ENCODE data around the gene PPP4R1.

Gene PPP4R1

GRCh38 chr18:9508446-9509025, 105.8 kb downstream of the PPP4R1 start:
- DNase-seq (ENCODE audit: low read depth in 1 of 2, low spot score in 1 of 2) = no peak
- Histone ChIP-seq H3K27ac (replicated peaks) (no peak overlapping the region), H3K27me3 (ENCODE audit: insufficient read depth, poor library complexity, severe bottlenecking) (no peaks in the 10 kb centered on the region), H3K4me3 (replicated peaks; ENCODE audit: insufficient read depth, low read length) (no peak overlapping the region)
- no peak for TF ChIP-seq REST (IDR thresholded peaks at IDR 0.05; ENCODE audit: insufficient replicate concordance, low read depth)
- no peak for TF ChIP-seq CTCF (IDR thresholded peaks at IDR 0.05; ENCODE audit: insufficient read depth, low read length)
- no peak for TF ChIP-seq POLR2AphosphoS5 (IDR thresholded peaks at IDR 0.05; ENCODE audit: low read depth)
- TF ChIP-seq GABPA (IDR thresholded peaks at IDR 0.05; ENCODE audit: low read depth) = no peak
- no peak for TF ChIP-seq SPI1 (IDR thresholded peaks at IDR 0.05; ENCODE audit: borderline replicate concordance, low read depth)

DNA sequence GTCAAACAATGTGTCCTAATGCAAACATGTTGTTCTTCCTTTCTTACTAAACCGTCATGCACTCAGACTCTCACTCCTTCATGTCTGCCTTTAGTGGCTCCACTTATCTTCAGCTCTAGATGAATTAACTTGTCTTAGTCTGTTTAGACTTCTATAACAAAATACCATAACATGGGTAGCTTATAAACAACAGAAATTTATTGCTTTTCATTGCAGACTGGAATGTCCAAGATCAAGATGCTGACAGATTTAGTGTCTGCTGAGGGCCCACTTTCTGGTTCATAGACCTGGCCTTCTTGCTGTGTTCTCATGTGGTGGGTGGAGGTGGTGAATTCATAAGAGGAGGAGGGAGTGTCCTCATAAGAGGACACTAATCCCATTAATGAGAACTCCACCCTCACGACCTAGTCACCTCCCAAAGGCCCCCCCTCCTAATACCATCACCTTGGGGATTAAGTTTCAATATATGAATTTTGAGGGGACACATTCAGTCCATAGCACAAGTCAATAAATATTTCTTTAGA, 106.7 kb downstream of the PPP4R1 start:
- no peak overlapping the region for H3K27ac ChIP-seq (replicated peaks)
- TF ChIP-seq SPI1 (IDR thresholded peaks at IDR 0.05; ENCODE audit: borderline replicate concordance, low read depth) (no peak), CTCF (IDR thresholded peaks at IDR 0.05; ENCODE audit: insufficient read depth, low read length) (no peak), GABPA (IDR thresholded peaks at IDR 0.05; ENCODE audit: low read depth) (no peak)

DNA sequence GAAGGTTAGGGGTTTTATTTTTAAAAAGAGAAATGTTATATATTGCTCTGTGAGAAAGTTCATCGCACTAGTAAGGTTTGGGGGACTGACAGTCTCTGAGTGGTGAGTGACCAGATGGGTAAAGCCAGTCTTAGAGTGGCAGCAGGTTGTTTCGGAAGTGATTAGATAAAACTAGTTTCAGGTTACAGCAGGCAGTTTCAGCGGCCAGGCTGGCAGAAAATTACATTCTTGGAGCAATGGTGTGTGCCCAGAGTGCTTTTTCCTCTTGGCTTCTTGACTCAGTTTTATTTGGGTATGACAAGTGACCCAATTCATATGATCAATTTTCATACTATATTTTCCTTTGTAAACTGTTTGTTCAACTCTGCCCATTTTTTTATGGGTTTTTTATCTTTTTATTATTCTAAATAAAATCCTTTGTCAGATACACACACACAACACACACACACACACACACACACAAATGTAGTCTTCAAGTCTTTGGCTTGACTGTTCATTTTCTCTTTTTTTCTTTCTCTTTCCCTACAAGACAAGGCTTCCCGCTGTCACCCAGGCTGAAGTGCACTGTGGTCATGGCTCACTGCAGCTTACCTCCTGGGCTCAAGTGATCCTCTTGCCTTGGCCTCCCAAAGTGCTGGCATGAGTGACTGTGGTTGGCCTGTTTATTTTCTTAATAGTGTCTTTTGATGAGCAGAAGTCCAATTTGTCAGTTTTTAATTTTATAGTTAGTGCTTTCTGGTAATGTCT, 108.1 kb downstream of the PPP4R1 start:
- DNase-seq (ENCODE audit: low read depth in 1 of 2, low spot score in 1 of 2) = no peak
- no peak for TF ChIP-seq SPI1 (IDR thresholded peaks at IDR 0.05; ENCODE audit: borderline replicate concordance, low read depth)
- TF ChIP-seq CTCF (IDR thresholded peaks at IDR 0.05; ENCODE audit: insufficient read depth, low read length) = no peak
- no peak for TF ChIP-seq POLR2AphosphoS5 (IDR thresholded peaks at IDR 0.05; ENCODE audit: low read depth)
- no peak for TF ChIP-seq GABPA (IDR thresholded peaks at IDR 0.05; ENCODE audit: low read depth)
- TF ChIP-seq REST (IDR thresholded peaks at IDR 0.05; ENCODE audit: insufficient replicate concordance, low read depth) = no peak
- H3K27ac ChIP-seq (replicated peaks) = no peak overlapping the region

More for the DNA sequence above, 106.7 kb downstream of the PPP4R1 start:
- no peak for DNase-seq (ENCODE audit: low read depth in 1 of 2, low spot score in 1 of 2)
- H3K27me3 ChIP-seq (ENCODE audit: insufficient read depth, poor library complexity, severe bottlenecking) = no peaks in the 10 kb centered on the region
- no peak overlapping the region for H3K4me3 ChIP-seq (replicated peaks; ENCODE audit: insufficient read depth, low read length)

More for the DNA sequence above, 108.1 kb downstream of the PPP4R1 start:
- Histone ChIP-seq H3K27me3 (ENCODE audit: insufficient read depth, poor library complexity, severe bottlenecking) (no peaks in the 10 kb centered on the region), H3K4me3 (replicated peaks; ENCODE audit: insufficient read depth, low read length) (no peak overlapping the region)

All from HL-60 (cell line).